ENCODE measurements around the gene ARG2.
"Not testable (repeated sequence)": the region's sequence is repeated elsewhere in the genome, so short reads cannot be mapped to it uniquely, and the experiment has no call there.

Gene ARG2

GRCh38 chr14:67595392-67595791, 24.3 kb upstream of the ARG2 start:
- H3K27ac ChIP-seq (ENCODE audit: poor library complexity, severe bottlenecking) = no peak overlapping the region
- H3K27me3 ChIP-seq (ENCODE audit: insufficient read depth, poor library complexity, severe bottlenecking) = no peaks in the 10 kb centered on the region
- no peak overlapping the region for H3K4me3 ChIP-seq (ENCODE audit: severe bottlenecking)
- H3K4me1 ChIP-seq (ENCODE audit: insufficient read depth, poor library complexity, severe bottlenecking) = no peaks in the 10 kb centered on the region
- DNase-seq (ENCODE audit: low spot score) (no peak), ATAC-seq (ENCODE audit: low read depth) (no peak)
- H3K9me3 ChIP-seq (ENCODE audit: severe bottlenecking) = no peaks in the 10 kb centered on the region
- H3K36me3 ChIP-seq (ENCODE audit: low read depth) = peaks cover 38% of the 10 kb centered on the region
- TF ChIP-seq CTCF (IDR thresholded peaks at IDR 0.05; ENCODE audit: poor library complexity, severe bottlenecking) = no peak

GRCh38 chr14:67599698-67600561, 19.8 kb upstream of the ARG2 start, which contains the start of gene PIGH:
Gene PIGH (minus strand): TSS chr14:67600268. CDS start chr14:67600203, 65 bp downstream.
- peak; percentile 63 for TF ChIP-seq CTCF (IDR thresholded peaks at IDR 0.05; ENCODE audit: poor library complexity, severe bottlenecking)
- Histone ChIP-seq H3K4me1 (ENCODE audit: insufficient read depth, poor library complexity, severe bottlenecking) (no peaks in the 10 kb centered on the region), H3K4me3 (ENCODE audit: severe bottlenecking) (peak within 1 kb of the TSS; percentile 78), H3K27ac (ENCODE audit: poor library complexity, severe bottlenecking) (peak within 1 kb of the TSS; percentile 30), H3K27me3 (ENCODE audit: insufficient read depth, poor library complexity, severe bottlenecking) (no peaks in the 10 kb centered on the region), H3K36me3 (ENCODE audit: low read depth) (no peaks in the 10 kb centered on the region), H3K9me3 (ENCODE audit: severe bottlenecking) (no peaks in the 10 kb centered on the region)
- peak; percentile 95 for ATAC-seq (ENCODE audit: low read depth)
- peak; percentile 84 for DNase-seq (ENCODE audit: low spot score)

- H3K4me1 ChIP-seq (ENCODE audit: insufficient read depth, poor library complexity, severe bottlenecking); H3K36me3 ChIP-seq (ENCODE audit: low read depth); H3K9me3 ChIP-seq (ENCODE audit: severe bottlenecking); H3K27me3 ChIP-seq (ENCODE audit: insufficient read depth, poor library complexity, severe bottlenecking); DNase-seq (ENCODE audit: low spot score); ATAC-seq (ENCODE audit: low read depth): not testable (repeated sequence)
- H3K27ac ChIP-seq (ENCODE audit: poor library complexity, severe bottlenecking) = peak overlapping the region; percentile 30
- peak overlapping the region; percentile 78 for H3K4me3 ChIP-seq (ENCODE audit: severe bottlenecking)
These were observed 19.2 kb upstream of the ARG2 start for GRCh38 chr14:67600562-67600974.

- no peaks in the 10 kb centered on the region for H3K4me1 ChIP-seq (ENCODE audit: insufficient read depth, poor library complexity, severe bottlenecking)
- no peaks in the 10 kb centered on the region for H3K36me3 ChIP-seq (ENCODE audit: low read depth)
- no peak overlapping the region for H3K27ac ChIP-seq (ENCODE audit: poor library complexity, severe bottlenecking)
- H3K27me3 ChIP-seq (ENCODE audit: insufficient read depth, poor library complexity, severe bottlenecking) = no peaks in the 10 kb centered on the region
- H3K4me3 ChIP-seq (ENCODE audit: severe bottlenecking) = no peak overlapping the region
- ATAC-seq (ENCODE audit: low read depth) = no peak
- H3K9me3 ChIP-seq (ENCODE audit: severe bottlenecking) = no peaks in the 10 kb centered on the region
- DNase-seq (ENCODE audit: low spot score) = no peak
- TF ChIP-seq CTCF (IDR thresholded peaks at IDR 0.05; ENCODE audit: poor library complexity, severe bottlenecking) = no peak
These were observed 17.6 kb upstream of the ARG2 start for GRCh38 chr14:67602076-67602475.

GRCh38 chr14:67602995-67603545, 16.6 kb upstream of the ARG2 start:
- DNase-seq (ENCODE audit: low spot score) (no peak), ATAC-seq (ENCODE audit: low read depth) (no peak)
- Histone ChIP-seq H3K4me1 (ENCODE audit: insufficient read depth, poor library complexity, severe bottlenecking) (no peaks in the 10 kb centered on the region), H3K9me3 (ENCODE audit: severe bottlenecking) (no peaks in the 10 kb centered on the region), H3K27me3 (ENCODE audit: insufficient read depth, poor library complexity, severe bottlenecking) (no peaks in the 10 kb centered on the region), H3K36me3 (ENCODE audit: low read depth) (no peaks in the 10 kb centered on the region), H3K27ac (ENCODE audit: poor library complexity, severe bottlenecking) (no peak overlapping the region), H3K4me3 (ENCODE audit: severe bottlenecking) (no peak overlapping the region)
- no peak for TF ChIP-seq CTCF (IDR thresholded peaks at IDR 0.05; ENCODE audit: poor library complexity, severe bottlenecking)

Data from RWPE2 (cell line).